Measurements from ENCODE around the gene RNPC3.
"Not testable (repeated sequence)": the region's sequence is repeated elsewhere in the genome, so short reads cannot be mapped to it uniquely, and the experiment has no call there.

Gene RNPC3

DNA sequence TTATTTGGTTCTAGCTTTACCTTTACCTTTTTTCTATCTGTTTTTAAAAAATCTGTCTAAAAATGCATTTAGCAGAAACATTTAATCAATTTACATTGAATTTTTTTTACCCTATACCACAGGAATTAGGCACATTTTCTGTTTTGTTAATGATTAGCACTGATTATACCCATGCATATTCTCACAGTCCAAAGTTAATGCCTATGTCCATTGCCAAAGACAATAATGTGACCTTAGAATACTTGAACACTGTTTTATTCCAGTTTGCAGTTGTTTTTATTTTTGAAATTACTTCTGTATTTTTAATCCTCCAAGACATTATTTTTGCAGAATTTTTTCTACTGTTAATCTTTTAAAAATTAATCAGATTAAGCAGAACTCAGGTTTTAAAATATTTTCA lies 34.9 kb downstream of the RNPC3 start:
- no peak for DNase-seq (ENCODE audit: low read depth)

DNA sequence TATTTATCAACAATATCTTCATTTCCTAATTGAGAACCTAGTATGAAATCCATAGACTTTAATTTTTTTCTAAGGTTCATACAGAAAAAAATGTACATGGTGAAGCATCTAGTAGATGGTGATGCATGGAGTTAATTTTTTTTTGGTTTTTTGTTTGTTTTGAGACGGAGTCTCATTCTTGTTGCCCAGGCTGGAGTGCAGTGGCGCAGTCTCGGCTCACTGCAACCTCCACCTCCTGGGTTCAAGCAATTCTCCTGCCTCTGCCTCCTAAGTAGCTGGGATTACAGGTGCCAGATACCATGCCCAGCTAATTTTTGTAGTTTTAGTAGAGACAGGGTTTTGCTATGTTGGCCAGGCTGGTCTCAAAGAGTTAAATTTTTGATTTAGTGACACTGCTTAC lies 35.6 kb downstream of the RNPC3 start:
- DNase-seq (ENCODE audit: low read depth): not testable (repeated sequence)

DNA sequence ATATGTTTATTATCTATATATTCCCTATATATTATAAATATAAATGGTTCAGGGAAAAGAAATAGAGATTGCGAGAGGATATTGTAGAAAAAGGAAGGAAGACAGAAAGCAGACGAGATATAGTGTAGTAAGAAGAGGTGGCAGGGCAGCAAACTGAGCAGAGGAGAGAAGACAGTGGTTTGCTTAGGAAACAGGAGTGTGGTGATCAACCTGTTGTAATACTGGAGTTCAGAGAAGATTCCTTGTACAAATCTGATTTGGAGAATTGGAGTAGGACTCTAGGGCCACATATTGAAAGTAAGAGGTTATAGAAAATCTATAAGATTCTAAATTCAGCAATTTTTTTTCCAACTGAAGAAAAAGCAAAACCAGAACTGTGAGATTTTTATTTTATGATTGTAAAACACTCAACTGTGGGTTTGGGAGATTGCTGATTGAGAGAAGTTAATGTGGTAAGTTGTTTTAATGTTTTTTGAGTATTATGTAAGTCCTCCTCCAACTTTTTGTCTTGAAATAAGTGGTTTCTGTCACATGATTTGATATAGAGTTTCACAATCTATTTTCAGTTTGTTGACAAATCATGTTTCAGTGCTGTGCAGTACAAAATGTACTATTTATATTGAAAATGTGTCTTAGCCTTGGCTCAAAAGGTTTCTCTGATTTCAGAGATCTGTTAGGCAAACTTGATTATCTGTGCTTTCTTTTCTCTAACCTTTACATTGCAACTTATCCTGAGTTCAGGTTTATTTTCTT lies 36.3 kb downstream of the RNPC3 start:
- no peak for DNase-seq (ENCODE audit: low read depth)

DNA sequence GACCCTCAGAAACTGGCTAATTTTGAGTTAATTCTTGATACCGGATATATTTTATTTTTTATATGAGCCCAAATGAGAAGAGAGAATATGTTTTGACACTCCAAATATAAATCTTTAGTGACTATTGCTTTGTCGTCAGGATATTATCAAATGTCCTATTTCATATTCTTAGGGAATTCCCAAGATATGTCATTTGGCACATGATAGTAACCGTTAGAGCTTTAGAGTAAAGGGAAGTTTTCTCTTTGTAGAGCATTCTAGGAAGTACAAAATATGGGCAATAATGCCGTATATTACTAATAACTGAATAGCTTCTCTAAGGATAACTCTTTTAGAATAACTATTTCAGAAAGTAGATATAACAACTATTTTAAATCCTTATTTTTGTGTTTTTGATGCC lies 37.6 kb downstream of the RNPC3 start:
- no peak for DNase-seq (ENCODE audit: low read depth)

DNA sequence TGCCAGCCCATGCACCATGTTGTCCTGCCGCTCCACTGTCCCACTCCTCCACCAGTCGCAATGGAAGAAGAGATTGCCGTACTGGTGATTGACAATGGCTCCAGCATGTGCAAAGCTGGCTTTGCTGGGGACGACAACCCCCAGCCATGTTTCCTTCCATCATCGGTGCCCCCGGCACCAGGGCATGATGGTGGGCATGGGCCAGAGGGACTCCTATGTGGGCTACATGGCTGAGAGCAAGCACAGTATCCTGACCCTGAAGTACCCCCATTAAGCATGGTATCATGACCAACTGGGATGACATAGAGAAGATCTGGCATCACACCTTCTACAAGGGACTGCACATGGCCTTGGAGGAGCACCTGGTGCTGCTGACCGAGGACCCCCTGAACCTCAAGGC lies 44.0 kb downstream of the RNPC3 start:
- no peak for DNase-seq (ENCODE audit: low read depth)

DNA sequence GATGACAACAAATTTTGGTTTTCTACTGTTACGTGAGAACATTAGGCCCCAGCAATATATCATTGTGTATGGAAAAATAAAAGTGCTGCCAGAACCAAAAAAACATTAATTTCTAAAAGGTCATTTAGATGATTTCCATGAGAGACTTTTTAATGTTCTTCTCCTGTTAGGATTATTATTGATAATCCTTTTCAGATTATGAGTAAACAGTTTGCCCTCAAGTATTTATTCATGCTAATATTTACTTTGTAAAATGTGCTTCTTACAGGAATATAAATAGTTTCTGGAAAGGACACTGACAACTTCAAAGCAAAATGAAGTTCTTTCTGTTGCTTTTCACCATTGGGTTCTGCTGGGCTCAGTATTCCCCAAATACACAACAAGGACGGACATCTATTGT lies 45.8 kb downstream of the RNPC3 start, which contains the start of gene AMY2B:
AMY2B (plus strand) TSS at position 301 of the 400 bp plus-strand sequence; CDS start at position 315, 14 bp downstream.
- DNase-seq (ENCODE audit: low read depth): not testable (repeated sequence)

DNA sequence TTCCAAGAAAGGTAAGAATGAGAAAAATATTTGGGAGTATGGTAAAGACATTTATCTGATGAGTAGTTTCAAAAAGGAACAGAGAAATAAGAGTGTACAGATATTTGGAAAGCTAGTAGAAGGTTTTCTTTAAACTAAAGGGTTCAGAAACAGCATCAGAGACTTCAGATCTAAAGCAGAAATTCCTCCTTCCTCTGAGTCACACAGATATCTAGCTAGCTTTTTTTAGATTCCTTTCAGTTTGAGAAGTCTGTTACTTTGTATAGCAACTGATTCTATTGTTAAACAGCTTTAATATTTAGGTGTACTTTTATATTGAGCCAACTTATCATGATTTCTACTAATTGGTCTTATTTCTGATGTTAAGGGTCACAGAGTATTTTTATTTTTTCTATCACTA lies 50.6 kb downstream of the RNPC3 start:
- DNase-seq (ENCODE audit: low read depth): no peak

DNA sequence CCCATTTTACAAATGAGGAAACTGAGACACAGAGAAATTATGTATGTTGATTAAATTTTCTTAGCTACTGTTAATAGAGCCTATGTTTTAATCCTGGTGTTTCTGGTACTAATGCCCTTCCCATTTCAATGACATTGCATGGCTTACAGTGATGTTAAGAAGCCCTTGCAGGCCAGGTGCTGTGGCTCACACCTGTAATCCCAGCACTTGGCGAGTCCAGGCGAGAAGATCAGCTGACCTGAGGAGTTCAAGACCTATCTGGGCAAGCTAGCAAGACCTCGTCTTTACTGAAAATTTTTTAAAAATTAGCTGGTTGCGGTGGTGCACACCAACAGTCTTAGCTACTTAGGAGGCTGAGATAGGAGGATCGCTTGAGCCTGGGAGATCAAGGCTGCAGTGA lies 51.3 kb downstream of the RNPC3 start:
- not testable (repeated sequence) for DNase-seq (ENCODE audit: low read depth)

DNA sequence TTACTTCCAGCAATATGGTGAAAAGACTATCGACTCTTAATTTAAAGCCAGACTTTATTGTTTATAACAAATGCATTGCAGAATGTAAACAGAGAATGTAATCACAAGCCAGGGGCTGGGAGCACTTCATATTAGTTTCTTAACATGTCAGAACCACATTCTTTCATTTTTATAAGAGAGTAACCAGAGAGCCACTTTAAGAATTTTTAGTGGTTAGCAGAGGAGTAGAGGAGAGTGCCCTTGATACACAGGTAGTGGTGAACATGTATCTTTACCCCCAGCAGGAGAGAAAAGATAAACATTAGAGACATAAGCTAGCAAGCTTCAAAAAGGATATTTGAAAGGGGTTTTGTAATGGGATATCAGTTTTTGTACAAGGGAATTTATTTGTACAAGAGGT lies 57.0 kb downstream of the RNPC3 start:
- DNase-seq (ENCODE audit: low read depth): no peak

DNA sequence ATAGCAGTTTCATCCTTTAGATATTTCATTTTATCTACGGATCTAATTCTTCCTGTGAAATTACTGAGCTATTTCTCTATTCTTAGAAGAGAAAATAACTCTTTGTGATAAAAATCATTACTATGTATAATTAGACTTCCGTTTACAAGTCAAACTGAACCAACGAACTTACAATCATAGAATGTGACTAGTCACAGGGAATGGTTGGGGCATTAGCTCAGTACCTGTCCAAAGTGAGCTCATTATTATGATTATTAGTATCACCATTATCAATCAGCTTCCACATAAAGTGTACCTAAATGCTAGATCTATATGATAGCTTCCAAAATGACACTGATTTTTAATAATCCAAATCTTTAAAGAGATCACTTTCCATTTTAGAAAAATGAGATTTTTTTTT lies 58.4 kb downstream of the RNPC3 start:
- DNase-seq (ENCODE audit: low read depth): no peak

DNA sequence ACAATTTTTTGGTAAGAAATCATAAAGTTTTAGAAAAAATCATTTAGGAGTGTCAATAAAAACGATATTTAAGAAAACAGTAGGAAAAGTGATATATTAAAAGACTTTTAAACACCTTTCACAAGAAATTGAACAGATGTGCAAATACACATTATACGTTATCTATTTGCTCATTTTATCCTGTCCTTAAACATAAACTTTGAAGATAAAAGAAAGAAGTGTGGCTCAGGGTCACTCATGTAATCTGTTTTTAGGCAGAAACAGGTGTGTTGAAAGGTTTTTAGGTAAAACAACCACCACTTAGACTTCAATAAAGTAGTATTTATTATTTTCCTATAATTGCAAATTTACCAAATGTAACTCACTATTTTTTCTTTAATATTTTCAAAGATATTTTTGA lies 59.0 kb downstream of the RNPC3 start:
- DNase-seq (ENCODE audit: low read depth): no peak

DNA sequence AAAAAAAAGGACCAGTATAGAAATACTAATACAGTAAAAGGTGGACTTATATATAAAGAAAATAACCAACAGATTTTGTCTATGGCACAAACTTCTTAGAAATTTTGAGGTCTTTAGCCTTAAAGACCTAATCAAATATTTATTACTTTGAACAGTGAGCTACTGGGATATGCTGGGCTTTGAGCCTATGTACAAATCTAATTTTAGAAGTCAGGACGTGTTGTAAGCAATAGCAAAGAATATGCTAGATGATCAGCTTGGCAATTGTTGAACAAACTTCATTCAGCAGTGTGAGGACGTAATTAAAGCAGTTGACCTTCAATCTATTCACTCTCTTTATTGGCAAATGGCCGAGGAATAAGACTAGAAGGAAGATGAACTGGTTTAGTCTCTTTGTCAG lies 77.2 kb downstream of the RNPC3 start:
- not testable (repeated sequence) for DNase-seq (ENCODE audit: low read depth)
